Right hindlimb (tissue), 1 donor: Measurements from ENCODE around the gene NRXN2.
"Not testable (repeated sequence)": the region's sequence is repeated elsewhere in the genome, so short reads cannot be mapped to it uniquely, and the experiment has no call there.

Experiments
- DNase-seq: peaks from one replicate; pipeline ENCODE4 v3.0.0-alpha.2; 2018

Gene NRXN2

GRCh38 chr11:64667154-64667745, 55.7 kb downstream of the NRXN2 start:
- no peak for DNase-seq

- DNase-seq = no peak
These were observed 57.6 kb downstream of the NRXN2 start for GRCh38 chr11:64665411-64665821.

- DNase-seq = not testable (repeated sequence)
These were observed 58.6 kb downstream of the NRXN2 start for GRCh38 chr11:64664236-64664870.

GRCh38 chr11:64663656-64664055, 59.3 kb downstream of the NRXN2 start:
- no peak for DNase-seq

GRCh38 chr11:64661614-64662013, 61.4 kb downstream of the NRXN2 start:
- DNase-seq = peak; percentile 44

GRCh38 chr11:64661146-64661545, 61.9 kb downstream of the NRXN2 start:
- peak; percentile 89 for DNase-seq

- DNase-seq = no peak
These were observed 62.3 kb downstream of the NRXN2 start for GRCh38 chr11:64660706-64661105.

- no peak for DNase-seq
These were observed 62.8 kb downstream of the NRXN2 start for GRCh38 chr11:64660205-64660604.

- DNase-seq = no peak
These were observed 63.4 kb downstream of the NRXN2 start for GRCh38 chr11:64659417-64660144.

GRCh38 chr11:64658265-64658664, 64.7 kb downstream of the NRXN2 start:
- no peak for DNase-seq

GRCh38 chr11:64656862-64657261, 66.1 kb downstream of the NRXN2 start:
- DNase-seq = peak; percentile 11

- no peak for DNase-seq
These were observed 66.9 kb downstream of the NRXN2 start for GRCh38 chr11:64655941-64656601.

GRCh38 chr11:64654958-64655541, 67.9 kb downstream of the NRXN2 start:
- peak; percentile 14 for DNase-seq

GRCh38 chr11:64654439-64654838, 68.6 kb downstream of the NRXN2 start:
- no peak for DNase-seq

GRCh38 chr11:64653388-64653973, 69.5 kb downstream of the NRXN2 start:
- DNase-seq = no peak

- DNase-seq = peak; percentile 89
These were observed 70.2 kb downstream of the NRXN2 start for GRCh38 chr11:64652586-64653387.

GRCh38 chr11:64650923-64651523, 72.0 kb downstream of the NRXN2 start:
- DNase-seq = no peak

GRCh38 chr11:64649291-64649697, 73.7 kb downstream of the NRXN2 start:
- peak; percentile 50 for DNase-seq

- no peak for DNase-seq
These were observed 74.4 kb downstream of the NRXN2 start for GRCh38 chr11:64648551-64648950.

- DNase-seq = no peak
These were observed 75.8 kb downstream of the NRXN2 start for GRCh38 chr11:64647019-64647779.
